Gastroesophageal sphincter (tissue), 4 donors: ENCODE results near the gene SLC10A1. TPM values are rescaled to one million over a fixed set of nuclear protein-coding genes. Genes with fewer than 3 reads are reported as not detected.

ENCODE experiments used
- ATAC-seq: fragments of 150-250 bp; one replicate; pipeline ENCODE4 v1.9.1; 2016; ENCODE audit warnings: mild to moderate bottlenecking, moderate library complexity
- H3K27ac ChIP-seq, 4 donors: fragments of 200-600 bp; sonication (generic) in 3 of 4; 1 replicate in 3 of 4; 2 replicates in 1 of 4; pipeline ENCODE4 v1.5.1; 2016 to 2019
- H3K27me3 ChIP-seq: fragments of 200-600 bp; sonication (generic); one replicate; pipeline ENCODE4 v1.5.1; 2019
- H3K36me3 ChIP-seq, 2 donors: fragments of 200-600 bp; sonication (generic); one replicate each; pipeline ENCODE4 v1.5.1; 2019; ENCODE audit warnings: control low read depth in 1 of 2
- H3K4me1 ChIP-seq, 3 donors: fragments of 200-600 bp; sonication (generic); 1 replicate in 2 of 3; 2 replicates in 1 of 3; pipeline ENCODE4 v1.5.1; 2016 to 2019; ENCODE audit warnings: control low read depth in 2 of 3
- H3K4me3 ChIP-seq, 2 donors: fragments of 200-600 bp; sonication (generic); one replicate each; pipeline ENCODE4 v1.5.1; 2019; ENCODE audit warnings: mild to moderate bottlenecking in 1 of 2, moderate library complexity in 1 of 2
- H3K9me3 ChIP-seq, 3 donors: fragments of 200-600 bp; sonication (generic); one replicate each; pipeline ENCODE4 v1.5.1; 2017 to 2019; ENCODE audit warnings: control low read depth in 2 of 3
- CTCF ChIP-seq, 4 experiments: fragments of 200-600 bp in 2 of 4; fragments of 450-650 bp in 2 of 4; sonication (generic) in 1 of 4; IDR thresholded peaks; one replicate each; pipeline ENCODE4 v1.5.1; 2017 to 2019; ENCODE audit warnings: antibody characterized with exemption in 4 of 4, mild to moderate bottlenecking in 2 of 4, moderate library complexity in 2 of 4
- EP300 ChIP-seq: sonication (generic); formaldehyde crosslinking; IDR thresholded peaks from one replicate; pipeline ENCODE4 v1.6.1; 2017; ENCODE audit warnings: antibody characterized with exemption, mild to moderate bottlenecking
- POLR2A ChIP-seq, 2 donors: fragments of 450-650 bp; IDR thresholded peaks; one replicate each; pipeline ENCODE4 v1.6.1; 2017; ENCODE audit warnings: antibody characterized with exemption in 2 of 2, mild to moderate bottlenecking in 2 of 2, moderate library complexity in 1 of 2
- POLR2AphosphoS5 ChIP-seq: sonication (generic); formaldehyde crosslinking; IDR thresholded peaks from one replicate; pipeline ENCODE4 v1.6.1; 2017; ENCODE audit warnings: antibody characterized with exemption
- WGBS, 2 donors: methylation state at CpG; one replicate each; pipeline ENCODE4 v1.1.5; 2018; ENCODE audit warnings: low coverage in 1 of 2; 5-methylcytosine and 5-hydroxymethylcytosine counted together
- total RNA-seq, 4 donors: library from RNA; depleted of rRNA; stranded (reverse); fragments of >200 nt; gene quantifications; one replicate each; pipeline ENCODE4 v1.1.0, GENCODE V29; 2016

The SLC10A1 gene
- total RNA-seq, 4 donors from 2014 or later = not detected

- peaks cover 0 to 3% (median 0%) of the 10 kb centered on the region in 3 donors for H3K4me1 ChIP-seq
- no peak overlapping the region for H3K27ac ChIP-seq
- no peak for ATAC-seq
- WGBS, 2 donors = 60 to 90% methylated on average over 1 of the region's 1 CpG
- no peak overlapping the region for H3K4me3 ChIP-seq
- TF ChIP-seq EP300 (no peak), POLR2A (IDR thresholded peaks at IDR 0.05) (no peak), CTCF (IDR thresholded peaks at IDR 0.05) (no peak), POLR2AphosphoS5 (no peak)
- H3K36me3 ChIP-seq = no peaks in the 10 kb centered on the region
- no peaks in the 10 kb centered on the region for H3K9me3 ChIP-seq
- peaks cover 9% of the 10 kb centered on the region for H3K27me3 ChIP-seq
Observed at GRCh38 chr14:69760810-69761209, 36.2 kb downstream of the SLC10A1 start.

GRCh38 chr14:69756298-69756697 lies 40.7 kb downstream of the SLC10A1 start:
- 61 to 77% methylated on average over 3 of the region's 3 CpGs for WGBS, 2 donors
- TF ChIP-seq EP300 (no peak), POLR2A (IDR thresholded peaks at IDR 0.05) (no peak), CTCF (IDR thresholded peaks at IDR 0.05) (no peak), POLR2AphosphoS5 (no peak)
- no peak for ATAC-seq

DNA sequence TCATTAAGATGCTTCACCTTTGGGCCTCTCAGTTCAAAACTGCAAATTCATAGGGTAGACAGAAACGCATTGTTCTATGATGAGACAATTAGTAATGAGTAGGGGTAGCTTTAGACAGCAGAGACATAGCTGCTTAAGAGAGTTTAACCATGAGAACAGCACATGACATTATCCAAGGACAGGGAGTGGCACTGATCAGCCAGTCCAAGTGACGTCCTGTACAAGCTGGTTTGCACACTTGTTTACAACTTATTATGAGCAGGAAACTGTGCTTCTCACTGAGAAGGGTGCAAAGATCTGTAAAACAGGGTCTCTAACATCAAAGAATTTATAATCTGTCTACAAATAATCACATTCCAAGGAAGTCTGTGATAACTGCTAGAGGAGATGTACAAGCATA lies 41.3 kb downstream of the SLC10A1 start:
- TF ChIP-seq POLR2AphosphoS5 = no peak
- TF ChIP-seq POLR2A (IDR thresholded peaks at IDR 0.05) = no peak
- TF ChIP-seq CTCF (IDR thresholded peaks at IDR 0.05) = no peak
- TF ChIP-seq EP300 = no peak
- no peak overlapping the region for H3K4me3 ChIP-seq
- no peaks in the 10 kb centered on the region for H3K36me3 ChIP-seq
- peaks cover 9% of the 10 kb centered on the region for H3K27me3 ChIP-seq
- no peaks in the 10 kb centered on the region for H3K4me1 ChIP-seq
- H3K9me3 ChIP-seq = no peaks in the 10 kb centered on the region
- 44 to 67% methylated on average over 1 to 2 of the region's 2 CpGs for WGBS, 2 donors
- no peak for ATAC-seq
- H3K27ac ChIP-seq = no peak overlapping the region

More at GRCh38 chr14:69756298-69756697, 40.7 kb downstream of the SLC10A1 start:
- H3K4me1 ChIP-seq = no peaks in the 10 kb centered on the region
- peaks cover 9% of the 10 kb centered on the region for H3K27me3 ChIP-seq
- no peak overlapping the region for H3K4me3 ChIP-seq
- H3K9me3 ChIP-seq = no peaks in the 10 kb centered on the region
- H3K36me3 ChIP-seq = no peaks in the 10 kb centered on the region
- H3K27ac ChIP-seq = no peak overlapping the region

GRCh38 chr14:69755296-69755695 lies 41.7 kb downstream of the SLC10A1 start:
- TF ChIP-seq CTCF (IDR thresholded peaks at IDR 0.05) (no peak), POLR2A (IDR thresholded peaks at IDR 0.05) (no peak), POLR2AphosphoS5 (no peak), EP300 (no peak)
- Histone ChIP-seq H3K36me3 (no peaks in the 10 kb centered on the region), H3K9me3 (no peaks in the 10 kb centered on the region), H3K27me3 (peaks cover 9% of the 10 kb centered on the region), H3K4me1 (no peaks in the 10 kb centered on the region), H3K27ac (no peak overlapping the region), H3K4me3 (no peak overlapping the region)
- no peak for ATAC-seq

- Histone ChIP-seq H3K4me1 (no peaks in the 10 kb centered on the region), H3K9me3 (no peaks in the 10 kb centered on the region), H3K27me3 (peaks cover 9% of the 10 kb centered on the region), H3K4me3 (no peak overlapping the region), H3K36me3 (no peaks in the 10 kb centered on the region), H3K27ac (no peak overlapping the region)
- TF ChIP-seq POLR2AphosphoS5 = no peak
- TF ChIP-seq POLR2A (IDR thresholded peaks at IDR 0.05) = no peak
- no peak for TF ChIP-seq EP300
- WGBS, 2 donors = 93 to 94% methylated on average over 2 of the region's 2 CpGs
- no peak for ATAC-seq
Observed at GRCh38 chr14:69754487-69754886, 42.6 kb downstream of the SLC10A1 start.
